ENCODE data around the gene E2F7.
"Not testable (repeated sequence)": the region's sequence is repeated elsewhere in the genome, so short reads cannot be mapped to it uniquely, and the experiment has no call there.

The E2F7 gene

GRCh38 chr12:77076886-77077285 lies 11.5 kb upstream of the E2F7 start:
- Histone ChIP-seq H3K4me3 (ENCODE audit: low read depth in 1 of 2, low read length in 1 of 2) (no peak overlapping the region), H3K36me3 (no peaks in the 10 kb centered on the region), H3K4me1 (ENCODE audit: control insufficient read depth in 1 of 2, insufficient read depth in 1 of 2, low read depth in 1 of 2, low read length in 1 of 2) (no peaks in the 10 kb centered on the region), H3K27me3 (no peaks in the 10 kb centered on the region), H3K9me3 (no peaks in the 10 kb centered on the region), H3K27ac (no peak overlapping the region)
- TF ChIP-seq CTCF (IDR thresholded peaks at IDR 0.05), result no peak

GRCh38 chr12:77073894-77074293 lies 8.5 kb upstream of the E2F7 start:
- H3K4me1 ChIP-seq (ENCODE audit: control insufficient read depth in 1 of 2, insufficient read depth in 1 of 2, low read depth in 1 of 2, low read length in 1 of 2); H3K9me3 ChIP-seq; H3K36me3 ChIP-seq; H3K4me3 ChIP-seq (ENCODE audit: low read depth in 1 of 2, low read length in 1 of 2); H3K27ac ChIP-seq: not testable (repeated sequence)
- peaks cover 12% of the 10 kb centered on the region for H3K27me3 ChIP-seq

DNA sequence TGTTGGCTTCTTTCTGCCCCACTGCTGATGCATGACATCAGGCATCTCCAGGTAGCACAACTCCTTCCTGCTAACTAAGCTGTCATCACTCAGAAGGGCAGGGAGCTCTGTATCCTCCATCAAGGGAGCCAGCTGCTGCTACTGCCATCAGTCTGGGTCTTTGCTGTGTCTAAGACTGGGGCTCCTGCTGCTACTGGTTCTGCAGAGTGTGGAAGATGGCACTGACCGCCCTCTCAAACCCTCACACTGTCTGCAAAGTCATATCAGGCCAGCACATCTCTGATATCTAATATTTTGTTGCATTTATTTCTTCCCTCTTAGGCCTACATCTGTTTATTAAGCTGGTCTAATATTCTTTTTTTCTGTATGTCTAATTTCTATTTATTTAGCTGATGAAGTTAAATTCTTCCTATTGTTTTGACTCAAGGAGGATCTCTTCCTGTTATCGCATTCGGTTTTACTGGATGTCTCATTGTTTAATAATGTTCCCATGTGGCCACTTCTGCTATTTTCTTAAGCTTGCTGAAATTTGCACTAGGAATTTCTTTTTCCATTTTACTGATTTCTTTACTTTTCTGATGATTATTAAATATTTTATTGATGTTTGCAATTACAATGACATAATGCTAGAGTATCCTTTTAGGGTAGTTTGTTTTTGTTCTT lies 7.6 kb upstream of the E2F7 start:
- Histone ChIP-seq H3K9me3 (no peaks in the 10 kb centered on the region), H3K36me3 (no peaks in the 10 kb centered on the region), H3K4me3 (ENCODE audit: low read depth in 1 of 2, low read length in 1 of 2) (no peak overlapping the region), H3K27me3 (peaks cover 17% of the 10 kb centered on the region), H3K4me1 (ENCODE audit: control insufficient read depth in 1 of 2, insufficient read depth in 1 of 2, low read depth in 1 of 2, low read length in 1 of 2) (no peaks in the 10 kb centered on the region), H3K27ac (no peak overlapping the region)
- TF ChIP-seq CTCF (IDR thresholded peaks at IDR 0.05), result no peak

DNA sequence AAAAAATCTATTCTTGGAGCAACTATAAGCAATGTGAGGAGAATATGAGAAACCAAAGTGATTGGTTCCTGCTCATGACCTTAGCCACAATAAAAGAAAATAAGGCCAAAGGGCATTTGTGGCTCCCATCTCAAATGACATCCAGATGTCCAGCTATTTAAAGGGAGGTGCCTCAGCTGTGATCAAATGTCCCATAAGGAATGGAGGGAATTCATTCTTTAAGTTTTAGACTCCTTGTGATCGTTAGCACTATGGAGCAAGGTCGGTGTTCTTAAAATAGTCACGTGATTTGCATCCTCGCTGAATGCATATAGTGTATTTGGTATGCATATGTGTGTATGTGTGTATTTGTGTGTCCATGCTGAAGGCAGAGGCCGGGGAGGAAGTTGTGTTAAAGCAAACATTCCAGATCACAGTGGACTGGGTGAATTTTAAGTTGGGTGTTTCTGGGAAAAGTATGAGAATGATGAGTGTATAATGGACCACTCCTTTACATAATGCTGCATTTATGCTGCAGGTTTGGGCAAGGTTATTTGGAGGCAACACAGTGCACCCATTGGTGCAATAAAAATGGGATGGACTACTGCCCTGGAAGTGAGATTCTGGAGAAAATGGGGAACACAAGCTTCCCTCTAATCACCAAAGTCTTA lies 5.6 kb upstream of the E2F7 start:
- H3K27ac ChIP-seq, result no peak overlapping the region
- TF ChIP-seq CTCF (IDR thresholded peaks at IDR 0.05), result no peak

GRCh38 chr12:77070382-77070781 lies 5.0 kb upstream of the E2F7 start:
- H3K36me3 ChIP-seq, result no peaks in the 10 kb centered on the region
- H3K4me3 ChIP-seq (ENCODE audit: low read depth in 1 of 2, low read length in 1 of 2), result no peak overlapping the region
- peaks cover 2 to 6% of the 10 kb centered on the region in 2 experiments for H3K4me1 ChIP-seq (ENCODE audit: control insufficient read depth in 1 of 2, insufficient read depth in 1 of 2, low read depth in 1 of 2, low read length in 1 of 2)
- H3K9me3 ChIP-seq, result no peaks in the 10 kb centered on the region
- peaks cover 42% of the 10 kb centered on the region for H3K27me3 ChIP-seq
- H3K27ac ChIP-seq, result no peak overlapping the region
- TF ChIP-seq CTCF (IDR thresholded peaks at IDR 0.05), result no peak

More for the DNA sequence above, 5.6 kb upstream of the E2F7 start:
- peaks cover 37% of the 10 kb centered on the region for H3K27me3 ChIP-seq
- H3K4me3 ChIP-seq (ENCODE audit: low read depth in 1 of 2, low read length in 1 of 2), result no peak overlapping the region
- no peaks in the 10 kb centered on the region for H3K36me3 ChIP-seq
- no peaks in the 10 kb centered on the region for H3K9me3 ChIP-seq
- H3K4me1 ChIP-seq (ENCODE audit: control insufficient read depth in 1 of 2, insufficient read depth in 1 of 2, low read depth in 1 of 2, low read length in 1 of 2), result peaks cover 0 to 3% of the 10 kb centered on the region in 2 experiments

- peak overlapping the region; percentile 56 to 72 for H3K4me3 ChIP-seq (ENCODE audit: low read depth in 1 of 2, low read length in 1 of 2)
- H3K27ac ChIP-seq, result no peak overlapping the region
Observed at GRCh38 chr12:77064896-77065360, 441 bp downstream of the E2F7 start.

More at GRCh38 chr12:77064896-77065360, 441 bp downstream of the E2F7 start:
- no peaks in the 10 kb centered on the region for H3K9me3 ChIP-seq
- peaks cover 15 to 22% of the 10 kb centered on the region in 2 experiments for H3K4me1 ChIP-seq (ENCODE audit: control insufficient read depth in 1 of 2, insufficient read depth in 1 of 2, low read depth in 1 of 2, low read length in 1 of 2)
- H3K36me3 ChIP-seq, result no peaks in the 10 kb centered on the region
- peaks cover 52% of the 10 kb centered on the region for H3K27me3 ChIP-seq
- TF ChIP-seq CTCF (IDR thresholded peaks at IDR 0.05), result no peak

Measured in neutrophil (primary cell).